ENCODE measurements around the gene FNDC1.

The FNDC1 gene

DNA sequence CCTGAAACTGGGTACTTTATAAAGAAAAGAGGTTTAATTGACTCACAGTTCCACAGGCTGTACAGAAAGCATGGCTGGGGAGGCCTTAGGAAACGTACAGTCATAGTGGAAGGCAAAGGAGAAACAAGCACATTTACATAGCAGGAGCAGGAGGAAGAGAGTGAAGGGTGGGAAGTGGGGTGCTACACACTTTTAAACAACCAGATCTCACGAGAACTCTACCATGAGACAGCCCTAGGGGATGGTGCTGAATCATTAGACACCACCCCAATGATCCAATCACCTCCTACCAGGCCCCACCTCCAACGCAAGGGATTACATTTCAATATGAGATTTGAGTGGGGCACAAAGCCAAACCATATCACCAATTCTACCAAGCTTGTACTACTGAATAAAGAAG is 7.4 kb upstream of the FNDC1 start:
- Histone ChIP-seq H3K27me3 (ENCODE audit: low read depth, low read length) (no peaks in the 10 kb centered on the region), H3K36me3 (ENCODE audit: control insufficient read depth in 1 of 2, insufficient read depth in 2 of 2, low read length in 2 of 2) (no peaks in the 10 kb centered on the region), H3K4me3 (ENCODE audit: low read depth in 1 of 2, low read length in 2 of 2) (no peak overlapping the region), H3K4me1 (ENCODE audit: control insufficient read depth in 1 of 2, insufficient read depth in 2 of 2, low read length in 2 of 2) (no peaks in the 10 kb centered on the region), H3K27ac (ENCODE audit: low read length) (no peak overlapping the region), H3K9me3 (ENCODE audit: control insufficient read depth in 1 of 2, low read length in 2 of 2) (peaks cover 0 to 3% of the 10 kb centered on the region in 2 donors)

DNA sequence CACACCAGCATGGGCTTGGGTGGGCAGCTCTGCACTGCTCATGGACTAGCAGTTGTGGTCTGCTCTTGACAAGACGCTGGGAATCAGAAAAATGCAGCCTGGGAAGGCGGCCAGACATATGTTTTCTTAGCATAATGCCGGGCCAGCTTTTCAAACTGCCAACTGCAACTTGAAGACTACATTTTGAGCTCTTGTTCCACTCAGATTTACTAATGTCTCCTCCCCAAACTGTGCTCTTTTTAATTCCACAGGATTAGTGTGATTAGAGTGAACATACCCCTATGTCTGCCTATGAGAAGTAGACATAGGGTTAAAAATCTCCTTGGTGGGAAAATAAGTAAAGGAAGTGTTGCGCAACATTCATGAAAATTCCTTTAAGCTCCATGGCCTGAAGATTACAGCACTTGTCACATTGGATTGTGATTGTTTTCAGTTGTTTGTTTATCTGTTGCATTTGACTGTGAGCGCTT is 5.3 kb upstream of the FNDC1 start:
- H3K9me3 ChIP-seq (ENCODE audit: control insufficient read depth in 1 of 2, low read length in 2 of 2): peaks cover 0 to 3% of the 10 kb centered on the region in 2 donors
- peaks cover 4% of the 10 kb centered on the region for H3K27me3 ChIP-seq (ENCODE audit: low read depth, low read length)
- no peaks in the 10 kb centered on the region for H3K36me3 ChIP-seq (ENCODE audit: control insufficient read depth in 1 of 2, insufficient read depth in 2 of 2, low read length in 2 of 2)
- H3K27ac ChIP-seq (ENCODE audit: low read length): no peak overlapping the region
- no peak overlapping the region for H3K4me3 ChIP-seq (ENCODE audit: low read depth in 1 of 2, low read length in 2 of 2)
- H3K4me1 ChIP-seq (ENCODE audit: control insufficient read depth in 1 of 2, insufficient read depth in 2 of 2, low read length in 2 of 2): peaks cover 0 to 6% of the 10 kb centered on the region in 2 donors

DNA sequence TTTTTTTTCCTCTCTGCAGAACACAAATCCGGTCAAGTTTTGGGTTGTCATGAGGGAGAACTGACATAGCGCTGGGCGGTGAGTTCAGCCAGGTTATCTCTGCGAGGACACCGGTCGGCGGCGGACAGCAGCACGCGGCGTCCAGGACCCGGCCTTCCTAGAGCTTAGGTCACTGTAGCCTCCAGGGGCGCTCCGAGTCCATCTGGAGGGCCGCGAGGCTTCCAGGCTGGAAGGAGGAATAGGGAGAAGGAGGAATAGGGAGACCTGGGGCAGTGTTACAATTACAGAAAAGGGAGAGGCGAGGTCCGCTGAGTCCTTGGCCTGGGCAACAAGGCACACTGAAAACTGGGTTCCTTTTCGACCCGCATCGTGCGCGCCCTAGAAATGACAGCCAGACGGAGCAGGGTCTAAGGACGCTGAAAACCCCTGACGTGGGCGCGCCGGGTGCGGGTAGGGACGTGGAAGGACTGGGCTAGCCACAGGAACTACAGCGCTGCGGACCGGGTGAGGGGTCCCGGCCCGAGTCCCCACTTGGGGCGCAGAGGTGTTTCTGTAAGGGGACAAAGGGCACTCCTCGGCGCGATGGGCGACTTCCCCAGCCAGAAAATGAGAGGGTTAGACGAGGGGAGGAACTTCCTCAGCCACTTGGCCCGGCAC is 536 bp upstream of the FNDC1 start:
- Histone ChIP-seq H3K27me3 (ENCODE audit: low read depth, low read length) (peaks cover 28% of the 10 kb centered on the region), H3K36me3 (ENCODE audit: control insufficient read depth in 1 of 2, insufficient read depth in 2 of 2, low read length in 2 of 2) (no peaks in the 10 kb centered on the region), H3K4me3 (ENCODE audit: low read depth in 1 of 2, low read length in 2 of 2) (peak overlapping the region; percentile 34 to 60), H3K9me3 (ENCODE audit: control insufficient read depth in 1 of 2, low read length in 2 of 2) (no peaks in the 10 kb centered on the region), H3K4me1 (ENCODE audit: control insufficient read depth in 1 of 2, insufficient read depth in 2 of 2, low read length in 2 of 2) (peaks cover 0 to 24% of the 10 kb centered on the region in 2 donors), H3K27ac (ENCODE audit: low read length) (no peak overlapping the region)

DNA sequence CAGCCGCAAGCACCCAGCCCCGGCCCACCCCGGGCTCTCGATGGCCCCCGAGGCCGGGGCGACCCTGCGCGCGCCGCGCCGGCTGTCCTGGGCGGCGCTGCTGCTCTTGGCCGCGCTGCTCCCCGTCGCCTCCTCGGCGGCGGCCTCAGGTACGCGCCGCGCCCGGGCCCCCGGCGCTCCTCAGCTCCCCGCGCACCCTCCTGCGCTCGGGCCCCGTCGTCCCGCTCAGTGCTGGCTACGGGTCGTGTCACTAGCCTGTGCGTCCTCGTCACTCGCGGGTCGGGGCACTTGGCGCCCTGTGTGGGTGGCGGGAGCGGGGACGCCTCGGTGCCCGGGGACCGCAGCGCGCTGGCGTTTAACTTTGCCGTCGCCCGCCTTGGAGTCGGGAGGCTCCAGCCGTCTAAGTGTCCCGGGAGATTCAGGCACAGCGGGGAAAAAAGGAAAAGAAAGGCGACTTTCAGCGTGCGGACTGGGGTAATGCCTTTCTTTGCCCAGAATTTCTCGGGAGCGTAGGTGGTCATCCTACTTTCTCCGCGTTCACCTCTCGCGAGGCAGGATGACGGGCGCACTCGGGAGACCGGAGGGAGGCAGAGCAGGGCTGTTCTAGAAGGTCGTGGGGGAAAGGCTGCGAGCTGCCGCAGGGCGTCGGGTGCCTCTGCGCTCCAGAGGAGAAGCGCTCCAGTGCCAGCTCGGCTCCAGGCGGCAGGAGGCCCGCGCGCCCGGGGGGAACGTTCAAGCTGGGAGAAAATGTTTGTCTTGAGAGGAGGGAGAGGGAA is 545 bp downstream of the FNDC1 start:
- Histone ChIP-seq H3K36me3 (ENCODE audit: control insufficient read depth in 1 of 2, insufficient read depth in 2 of 2, low read length in 2 of 2) (no peaks in the 10 kb centered on the region), H3K9me3 (ENCODE audit: control insufficient read depth in 1 of 2, low read length in 2 of 2) (no peaks in the 10 kb centered on the region), H3K4me1 (ENCODE audit: control insufficient read depth in 1 of 2, insufficient read depth in 2 of 2, low read length in 2 of 2) (peaks cover 0 to 24% of the 10 kb centered on the region in 2 donors), H3K27me3 (ENCODE audit: low read depth, low read length) (peaks cover 30% of the 10 kb centered on the region), H3K4me3 (ENCODE audit: low read depth in 1 of 2, low read length in 2 of 2) (peak overlapping the region; percentile 34 to 64), H3K27ac (ENCODE audit: low read length) (no peak overlapping the region)

DNA sequence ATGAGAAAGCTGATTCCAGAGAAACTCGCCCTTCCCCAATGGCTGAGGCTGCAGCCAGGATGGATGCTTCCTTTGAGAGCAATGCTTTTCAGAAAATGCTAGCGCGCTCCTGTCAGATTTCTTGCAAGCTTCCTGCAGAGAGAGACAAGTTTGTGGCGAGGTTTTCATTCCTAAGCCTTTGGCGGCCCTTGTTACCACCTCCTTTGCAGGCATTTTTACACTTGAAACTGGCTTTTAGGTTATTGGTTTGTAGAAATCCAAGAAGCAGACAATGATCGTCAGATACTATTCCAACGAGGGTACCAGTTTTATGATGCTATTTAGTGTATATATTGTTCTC is 1.1 kb downstream of the FNDC1 start:
- H3K36me3 ChIP-seq (ENCODE audit: control insufficient read depth in 1 of 2, insufficient read depth in 2 of 2, low read length in 2 of 2): no peaks in the 10 kb centered on the region
- peaks cover 0 to 24% of the 10 kb centered on the region in 2 donors for H3K4me1 ChIP-seq (ENCODE audit: control insufficient read depth in 1 of 2, insufficient read depth in 2 of 2, low read length in 2 of 2)
- peaks cover 30% of the 10 kb centered on the region for H3K27me3 ChIP-seq (ENCODE audit: low read depth, low read length)
- H3K4me3 ChIP-seq (ENCODE audit: low read depth in 1 of 2, low read length in 2 of 2): peak overlapping the region; percentile 34 to 64
- no peaks in the 10 kb centered on the region for H3K9me3 ChIP-seq (ENCODE audit: control insufficient read depth in 1 of 2, low read length in 2 of 2)
- H3K27ac ChIP-seq (ENCODE audit: low read length): no peak overlapping the region

DNA sequence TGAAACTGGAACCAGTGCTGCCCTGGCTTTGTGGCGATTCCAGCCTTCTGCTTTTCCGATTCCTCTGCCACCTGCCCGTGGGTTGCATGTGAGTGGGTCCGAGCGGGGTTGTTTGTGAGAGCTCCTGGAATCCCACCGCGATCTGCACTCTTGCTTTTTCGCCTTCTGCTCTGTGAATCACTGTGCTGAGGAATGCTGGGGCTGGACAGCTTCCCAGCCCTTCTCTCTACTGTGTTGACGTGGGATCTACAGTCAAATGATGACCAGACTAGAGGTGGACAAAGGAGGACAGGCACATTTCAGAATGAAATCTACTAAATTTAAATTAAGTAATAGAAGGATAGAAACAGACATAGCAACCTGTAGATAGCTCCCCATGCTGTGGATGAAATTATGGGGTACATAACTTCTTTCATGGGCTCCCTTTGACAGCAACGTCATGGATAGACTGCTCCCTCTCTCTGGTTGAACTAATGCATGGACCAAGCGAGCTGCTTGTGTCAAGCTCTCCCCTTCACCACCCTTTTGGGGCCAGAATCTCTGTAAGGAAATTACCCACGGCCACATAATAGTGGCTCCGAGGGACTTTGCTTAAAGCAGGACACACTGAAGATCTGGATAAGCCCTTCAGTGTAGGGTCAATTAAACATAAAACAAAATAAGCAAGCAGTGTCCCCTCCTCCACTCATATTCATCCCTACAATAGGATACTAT is 2.0 kb downstream of the FNDC1 start:
- H3K4me1 ChIP-seq (ENCODE audit: control insufficient read depth in 1 of 2, insufficient read depth in 2 of 2, low read length in 2 of 2): peaks cover 0 to 24% of the 10 kb centered on the region in 2 donors
- H3K9me3 ChIP-seq (ENCODE audit: control insufficient read depth in 1 of 2, low read length in 2 of 2): no peaks in the 10 kb centered on the region
- H3K27me3 ChIP-seq (ENCODE audit: low read depth, low read length): peaks cover 30% of the 10 kb centered on the region
- no peaks in the 10 kb centered on the region for H3K36me3 ChIP-seq (ENCODE audit: control insufficient read depth in 1 of 2, insufficient read depth in 2 of 2, low read length in 2 of 2)
- no peak overlapping the region for H3K27ac ChIP-seq (ENCODE audit: low read length)
- H3K4me3 ChIP-seq (ENCODE audit: low read depth in 1 of 2, low read length in 2 of 2): peak overlapping the region in 1 of 2 donors; percentile 64

DNA sequence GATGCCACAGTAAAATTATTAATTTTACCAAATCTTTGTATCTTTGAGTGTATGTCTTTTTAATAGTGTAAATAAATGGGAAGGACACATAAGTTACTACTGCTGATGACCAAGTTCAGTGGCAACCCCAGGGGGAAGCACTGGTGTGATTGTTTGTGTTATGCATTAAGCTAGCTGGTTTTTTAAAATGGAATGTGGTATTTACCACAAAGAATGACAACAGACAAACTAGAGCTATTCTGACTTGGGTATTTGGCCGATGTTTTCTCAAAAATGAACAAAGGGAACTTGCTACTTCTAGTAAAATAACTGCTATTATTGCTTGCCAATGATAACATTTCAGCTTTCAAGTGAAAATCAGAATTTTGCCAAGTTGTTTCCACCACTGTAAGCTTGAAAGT is 2.9 kb downstream of the FNDC1 start:
- Histone ChIP-seq H3K27ac (ENCODE audit: low read length) (no peak overlapping the region), H3K36me3 (ENCODE audit: control insufficient read depth in 1 of 2, insufficient read depth in 2 of 2, low read length in 2 of 2) (no peaks in the 10 kb centered on the region), H3K4me1 (ENCODE audit: control insufficient read depth in 1 of 2, insufficient read depth in 2 of 2, low read length in 2 of 2) (peaks cover 0 to 24% of the 10 kb centered on the region in 2 donors), H3K4me3 (ENCODE audit: low read depth in 1 of 2, low read length in 2 of 2) (no peak overlapping the region), H3K9me3 (ENCODE audit: control insufficient read depth in 1 of 2, low read length in 2 of 2) (no peaks in the 10 kb centered on the region), H3K27me3 (ENCODE audit: low read depth, low read length) (peaks cover 30% of the 10 kb centered on the region)

DNA sequence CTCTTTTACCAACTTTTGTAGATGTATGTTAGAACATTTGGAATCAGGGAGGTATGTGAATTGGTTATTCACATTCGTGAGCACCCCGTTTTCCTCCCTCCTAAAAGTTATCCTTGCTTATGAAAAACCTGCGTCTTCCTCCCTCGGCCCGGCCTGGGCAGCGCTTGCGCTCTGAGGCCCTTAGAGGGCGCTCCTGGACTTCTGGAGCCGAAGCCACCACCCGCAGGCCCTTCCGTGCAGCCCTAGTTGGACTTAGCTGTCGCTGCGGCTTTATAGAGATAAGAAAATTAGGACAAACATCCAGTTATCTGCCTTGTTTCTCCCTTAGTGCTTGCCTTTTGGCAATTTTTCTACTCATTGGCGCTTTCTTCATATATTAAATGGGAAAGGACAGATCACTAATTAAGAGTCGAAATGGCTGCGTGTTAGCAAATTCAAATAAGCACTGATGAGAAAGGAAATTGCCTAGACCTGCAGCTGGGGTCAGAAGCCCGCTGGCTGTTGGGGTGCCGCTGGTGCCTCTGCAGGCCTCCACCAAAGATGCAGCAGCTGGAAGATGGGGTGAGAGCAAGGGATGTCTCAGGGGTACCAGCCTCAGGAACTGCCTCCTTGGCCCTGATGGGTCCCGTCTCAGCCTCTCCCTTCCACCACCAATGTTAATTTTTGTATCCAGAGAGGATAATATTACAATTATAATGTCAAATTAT is 5.2 kb downstream of the FNDC1 start:
- Histone ChIP-seq H3K27me3 (ENCODE audit: low read depth, low read length) (peaks cover 26% of the 10 kb centered on the region), H3K4me3 (ENCODE audit: low read depth in 1 of 2, low read length in 2 of 2) (no peak overlapping the region), H3K27ac (ENCODE audit: low read length) (no peak overlapping the region), H3K9me3 (ENCODE audit: control insufficient read depth in 1 of 2, low read length in 2 of 2) (no peaks in the 10 kb centered on the region), H3K4me1 (ENCODE audit: control insufficient read depth in 1 of 2, insufficient read depth in 2 of 2, low read length in 2 of 2) (peaks cover 0 to 18% of the 10 kb centered on the region in 2 donors), H3K36me3 (ENCODE audit: control insufficient read depth in 1 of 2, insufficient read depth in 2 of 2, low read length in 2 of 2) (no peaks in the 10 kb centered on the region)

DNA sequence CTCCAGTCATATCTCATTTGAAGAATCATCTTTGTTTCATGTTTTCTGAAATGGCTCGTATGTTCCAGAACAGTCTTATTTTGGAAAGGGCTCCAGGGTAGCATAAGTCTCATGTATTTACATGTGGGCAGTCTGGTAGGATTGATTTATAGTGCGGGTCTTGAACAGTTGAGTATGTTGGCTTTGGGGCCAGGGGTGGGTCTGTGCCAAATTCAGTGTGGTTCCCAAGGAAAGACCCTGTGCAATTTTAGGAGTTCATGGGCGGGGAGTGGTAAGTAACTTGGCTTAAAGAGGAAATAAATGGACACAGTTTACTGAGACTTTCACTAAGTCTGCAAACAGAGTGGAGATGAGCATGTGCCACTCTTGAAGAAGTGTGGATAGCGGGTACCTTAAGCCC is 7.7 kb downstream of the FNDC1 start:
- Histone ChIP-seq H3K4me3 (ENCODE audit: low read depth in 1 of 2, low read length in 2 of 2) (no peak overlapping the region), H3K36me3 (ENCODE audit: control insufficient read depth in 1 of 2, insufficient read depth in 2 of 2, low read length in 2 of 2) (no peaks in the 10 kb centered on the region), H3K27ac (ENCODE audit: low read length) (no peak overlapping the region), H3K9me3 (ENCODE audit: control insufficient read depth in 1 of 2, low read length in 2 of 2) (no peaks in the 10 kb centered on the region), H3K27me3 (ENCODE audit: low read depth, low read length) (peaks cover 10% of the 10 kb centered on the region), H3K4me1 (ENCODE audit: control insufficient read depth in 1 of 2, insufficient read depth in 2 of 2, low read length in 2 of 2) (no peaks in the 10 kb centered on the region)

DNA sequence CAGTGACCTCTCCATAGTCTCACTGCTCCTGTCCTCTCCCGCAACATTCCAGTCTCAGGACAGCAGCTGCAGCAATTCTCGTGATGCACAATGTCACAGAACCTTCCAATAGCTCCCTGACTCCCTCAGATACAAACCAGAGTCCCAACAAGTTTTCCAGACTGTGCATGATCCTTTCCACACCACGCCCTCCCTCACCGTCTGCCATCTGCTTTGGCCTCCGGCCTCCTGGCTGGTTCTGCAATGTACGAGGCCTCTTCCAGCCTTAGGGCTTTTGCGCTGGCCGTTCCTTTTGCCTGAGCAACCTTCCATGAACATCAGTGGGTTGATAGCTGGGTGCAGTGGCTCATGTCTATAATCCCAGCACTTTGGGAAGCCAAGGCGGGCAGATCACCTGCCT is 9.6 kb downstream of the FNDC1 start:
- Histone ChIP-seq H3K27me3 (ENCODE audit: low read depth, low read length) (no peaks in the 10 kb centered on the region), H3K27ac (ENCODE audit: low read length) (no peak overlapping the region), H3K9me3 (ENCODE audit: control insufficient read depth in 1 of 2, low read length in 2 of 2) (no peaks in the 10 kb centered on the region), H3K4me1 (ENCODE audit: control insufficient read depth in 1 of 2, insufficient read depth in 2 of 2, low read length in 2 of 2) (no peaks in the 10 kb centered on the region), H3K4me3 (ENCODE audit: low read depth in 1 of 2, low read length in 2 of 2) (no peak overlapping the region), H3K36me3 (ENCODE audit: control insufficient read depth in 1 of 2, insufficient read depth in 2 of 2, low read length in 2 of 2) (no peaks in the 10 kb centered on the region)

DNA sequence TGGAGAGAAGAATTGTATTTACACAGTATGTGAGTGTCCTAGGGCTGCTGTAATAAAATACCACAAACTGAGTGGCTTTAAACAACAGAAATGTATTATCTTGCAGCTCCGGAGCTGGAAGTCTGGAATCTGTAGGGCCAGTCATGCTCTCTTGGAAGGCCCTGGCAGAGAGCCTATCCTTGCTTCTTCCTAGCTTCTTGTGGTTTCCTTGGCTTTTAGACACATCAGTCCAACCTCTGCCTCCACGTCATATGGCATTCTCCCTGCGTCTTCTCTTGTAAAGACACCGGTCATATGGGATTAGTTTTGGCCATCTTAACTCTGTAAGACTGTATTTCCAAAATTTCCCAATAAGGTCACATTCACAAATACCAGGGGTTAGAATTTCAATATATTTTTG is 10.8 kb downstream of the FNDC1 start:
- Histone ChIP-seq H3K27ac (ENCODE audit: low read length) (no peak overlapping the region), H3K9me3 (ENCODE audit: control insufficient read depth in 1 of 2, low read length in 2 of 2) (no peaks in the 10 kb centered on the region), H3K4me1 (ENCODE audit: control insufficient read depth in 1 of 2, insufficient read depth in 2 of 2, low read length in 2 of 2) (no peaks in the 10 kb centered on the region), H3K36me3 (ENCODE audit: control insufficient read depth in 1 of 2, insufficient read depth in 2 of 2, low read length in 2 of 2) (no peaks in the 10 kb centered on the region), H3K4me3 (ENCODE audit: low read depth in 1 of 2, low read length in 2 of 2) (no peak overlapping the region), H3K27me3 (ENCODE audit: low read depth, low read length) (no peaks in the 10 kb centered on the region)
